Measurements from ENCODE around the gene CD44.

CD44 gene

DNA sequence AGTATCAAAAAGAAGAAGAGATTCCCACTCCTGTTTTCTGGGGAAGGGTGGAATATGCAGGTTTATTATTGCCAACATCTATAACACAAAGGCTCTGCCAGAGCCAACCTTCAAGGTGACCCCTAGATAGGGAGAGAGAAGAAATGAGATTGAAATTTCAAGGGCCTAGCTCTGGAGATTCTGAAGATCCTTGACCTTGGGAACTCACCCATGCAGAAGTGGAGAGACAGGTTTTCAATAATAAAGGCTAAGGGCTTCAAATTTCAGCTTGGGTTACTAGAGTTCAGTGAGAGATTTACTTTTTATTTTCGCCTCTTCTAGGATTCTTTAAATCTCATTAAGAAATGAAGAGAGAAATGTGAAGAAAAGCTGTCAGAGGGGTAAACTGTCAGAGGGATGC lies 98.4 kb downstream of the CD44 start:
- no peak for DNase-seq (ENCODE audit: low read depth in 2 of 2)

DNA sequence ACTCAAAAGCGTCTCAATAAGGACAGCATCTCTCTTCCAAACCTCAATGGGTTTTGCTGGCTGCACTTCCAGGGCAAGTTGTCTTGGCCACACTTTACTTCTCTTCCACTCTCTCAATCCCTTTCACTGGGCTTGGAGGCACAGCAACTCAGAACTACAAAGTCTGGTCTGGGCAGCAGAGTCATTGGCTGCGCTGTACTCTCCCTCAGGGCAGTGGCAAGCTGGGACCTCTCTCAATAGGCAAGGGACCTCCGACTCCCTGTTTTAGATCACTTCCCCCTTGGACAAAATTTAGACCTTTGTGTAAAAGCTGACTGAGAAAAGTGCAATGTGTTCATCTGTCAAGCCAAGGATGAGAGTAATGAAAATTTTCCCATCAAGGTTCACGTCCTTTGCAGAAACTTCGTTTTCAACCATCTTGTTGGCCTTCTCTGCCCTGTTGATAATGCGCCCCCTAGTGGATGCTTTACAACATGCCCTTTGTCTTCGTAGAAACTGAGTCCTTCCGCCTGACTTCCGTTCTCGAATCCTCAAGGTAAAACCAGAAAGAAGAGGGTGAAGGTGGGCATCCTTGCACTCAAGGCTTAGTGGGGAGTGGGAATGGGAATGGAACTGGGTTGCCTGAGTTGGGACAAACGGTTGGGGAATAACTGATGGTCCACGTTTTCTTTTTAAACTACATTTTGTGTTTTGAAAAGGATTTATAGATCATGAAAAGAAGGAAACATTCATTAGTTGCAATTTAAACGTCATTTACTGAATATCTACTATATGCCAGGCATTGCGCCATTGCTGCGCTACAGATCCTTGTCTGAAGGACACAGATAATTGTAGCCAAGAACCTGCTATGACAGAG lies 99.1 kb downstream of the CD44 start:
- DNase-seq (ENCODE audit: low read depth in 2 of 2): peak; percentile 45 to 50

DNA sequence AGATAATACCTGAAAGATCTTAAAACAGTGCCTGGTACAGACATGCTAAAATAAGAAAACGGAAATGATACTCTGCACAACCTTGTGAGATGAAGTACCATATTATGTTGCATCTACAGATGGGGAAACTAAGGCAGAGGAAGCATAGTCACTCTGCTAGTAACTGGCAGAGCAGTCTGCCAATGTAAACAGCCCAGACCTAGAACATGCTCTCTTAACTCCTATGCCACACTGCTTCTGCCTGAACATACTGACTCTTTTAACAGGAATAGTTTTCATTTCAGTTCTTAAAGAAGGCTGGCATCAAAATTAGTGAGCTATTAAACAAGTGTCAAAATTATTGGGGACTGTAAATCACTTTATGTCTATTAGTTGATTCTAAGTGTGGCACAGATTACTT lies 99.9 kb downstream of the CD44 start:
- no peak for DNase-seq (ENCODE audit: low read depth in 2 of 2)

DNA sequence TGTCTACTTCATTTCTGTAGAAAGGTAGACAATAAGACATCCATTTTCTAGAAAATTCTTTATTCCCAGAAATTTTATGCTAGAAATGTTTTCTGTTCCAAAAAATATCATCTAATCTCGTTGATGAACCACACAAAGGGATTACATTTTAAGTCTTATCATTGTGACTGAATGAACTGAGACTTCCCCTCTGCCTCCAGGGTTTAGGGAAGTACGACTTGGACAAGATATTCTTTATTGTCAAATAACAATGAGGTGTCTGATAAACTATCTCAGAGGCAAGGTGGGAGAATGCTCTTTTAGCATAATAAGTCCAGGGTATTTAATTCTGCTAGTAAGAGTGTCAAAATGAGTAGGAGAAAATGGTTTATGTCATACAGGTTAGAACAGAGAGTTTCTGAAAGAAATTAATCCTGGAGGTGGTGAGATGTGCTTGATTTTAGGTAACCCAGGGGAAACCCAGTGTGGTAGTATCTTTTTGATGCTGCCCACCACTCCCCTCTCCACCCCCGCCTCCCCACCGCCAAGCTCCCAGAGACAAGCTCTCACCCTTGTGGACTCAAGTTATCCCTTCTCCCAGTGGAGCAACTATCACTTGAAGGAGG lies 100.6 kb downstream of the CD44 start:
- no peak for DNase-seq (ENCODE audit: low read depth in 2 of 2)

DNA sequence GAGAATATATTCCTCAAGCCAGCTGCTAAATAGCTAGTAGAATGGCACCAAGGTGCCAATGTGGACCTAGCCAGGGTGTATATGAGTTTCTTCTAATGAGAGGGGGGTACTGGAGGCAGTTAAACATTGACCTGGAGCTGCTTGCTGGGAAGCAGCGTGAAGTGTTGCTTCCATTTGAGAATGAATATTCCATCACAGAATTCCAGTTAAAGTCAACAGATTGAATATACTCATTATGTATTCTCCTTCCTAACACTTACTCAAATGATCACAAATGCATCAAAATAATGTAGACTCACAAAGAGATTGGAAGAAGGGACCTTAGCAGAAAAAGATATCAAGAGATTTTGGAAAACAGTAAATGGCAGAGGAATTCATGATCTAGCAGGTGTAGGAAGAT lies 102.1 kb downstream of the CD44 start:
- DNase-seq (ENCODE audit: low read depth in 2 of 2): no peak

DNA sequence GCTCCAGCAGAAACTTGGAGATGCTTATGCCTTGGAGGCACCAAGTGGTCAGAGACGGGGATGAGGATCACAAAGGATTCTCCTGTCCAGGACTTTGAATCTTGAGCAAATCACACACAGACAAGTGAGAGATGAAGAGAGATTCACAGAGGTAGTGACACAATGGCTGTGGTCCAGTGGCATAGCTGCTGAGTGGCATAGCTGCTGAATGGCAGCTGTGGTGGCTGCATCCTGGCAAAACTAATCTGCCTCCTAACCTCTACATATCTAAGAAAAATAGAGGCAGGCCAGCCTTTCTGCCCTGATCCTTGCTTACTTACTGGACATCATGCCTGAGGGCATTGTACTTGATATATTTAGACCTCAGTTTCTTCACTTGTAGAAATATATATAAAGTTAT lies 102.6 kb downstream of the CD44 start:
- DNase-seq (ENCODE audit: low read depth in 2 of 2): no peak

DNA sequence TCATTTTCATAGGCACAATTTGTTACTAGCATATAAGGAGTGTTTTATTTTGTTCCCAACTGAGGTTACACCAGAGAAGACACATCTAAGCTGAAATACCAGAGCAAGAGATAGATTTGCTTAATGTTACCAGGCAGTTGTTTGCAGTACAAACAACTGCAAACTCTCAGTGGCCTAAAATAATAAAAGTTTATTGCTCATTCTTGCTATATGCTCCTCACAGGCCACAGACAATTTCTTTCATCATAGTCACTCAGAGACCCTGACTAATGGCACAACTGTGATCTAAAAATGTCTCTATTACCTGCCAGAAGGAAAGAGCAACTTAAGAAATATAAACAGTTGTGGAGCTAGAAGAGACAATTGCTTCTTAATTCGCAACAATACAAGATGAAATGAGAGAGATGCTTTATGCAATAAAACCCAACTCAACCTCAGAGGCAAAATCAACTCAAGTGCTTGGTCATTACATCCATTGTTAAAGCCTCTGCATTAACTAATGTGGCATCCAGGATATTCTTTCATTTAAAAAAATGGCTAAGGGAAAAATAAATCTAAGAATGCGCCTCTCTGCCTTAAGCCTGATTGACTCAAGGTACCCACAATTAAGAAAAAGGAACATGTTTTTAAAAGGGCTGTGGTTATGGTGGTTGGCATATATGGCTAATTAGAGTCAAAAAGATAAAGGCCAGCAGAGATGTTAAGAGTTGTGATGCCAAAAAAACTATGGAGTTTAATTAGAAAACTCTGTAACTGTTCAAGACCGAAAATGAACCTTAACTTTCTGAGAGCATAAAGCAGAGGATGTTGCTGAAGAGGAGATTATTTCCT lies 103.7 kb downstream of the CD44 start:
- no peak for DNase-seq (ENCODE audit: low read depth in 2 of 2)

DNA sequence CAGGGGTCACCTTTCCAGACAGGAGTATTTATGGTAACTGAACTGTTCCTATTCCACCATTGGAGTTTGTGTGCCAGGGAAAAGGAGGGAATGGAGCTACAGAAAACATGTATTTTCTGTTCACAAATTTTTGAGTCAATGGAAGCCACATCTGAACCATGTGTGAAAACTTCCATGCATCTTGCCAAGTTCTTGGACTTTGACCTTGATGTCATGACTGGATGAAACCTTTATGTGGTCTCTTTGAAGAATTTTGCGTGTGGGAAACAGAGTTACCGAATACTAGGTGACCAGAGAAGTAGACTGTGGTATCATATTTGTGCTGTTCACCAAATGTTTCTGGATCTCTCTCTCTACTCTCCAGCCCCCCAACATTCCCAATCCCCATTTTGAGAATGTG lies 104.8 kb downstream of the CD44 start:
- DNase-seq (ENCODE audit: low read depth in 2 of 2): no peak

DNA sequence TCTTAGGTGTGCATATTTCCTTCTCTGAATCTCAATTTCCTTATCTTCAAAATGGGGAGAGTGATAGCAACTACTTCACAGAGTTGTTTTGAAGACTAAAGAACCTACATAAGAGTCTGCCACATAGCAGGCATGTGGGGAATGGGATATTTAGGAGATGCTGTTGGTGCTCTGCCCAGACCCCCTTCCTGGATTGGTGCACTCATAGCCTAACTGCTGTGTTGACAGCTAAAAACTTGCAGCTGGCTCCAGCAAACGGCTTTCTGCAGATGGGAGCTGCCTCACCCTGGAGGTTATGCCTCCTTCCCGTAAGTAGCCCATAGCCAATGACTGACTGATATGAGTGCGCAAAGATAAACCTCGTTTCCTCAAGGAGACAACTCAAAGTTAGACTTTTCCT lies 106.1 kb downstream of the CD44 start:
- no peak for DNase-seq (ENCODE audit: low read depth in 2 of 2)

DNA sequence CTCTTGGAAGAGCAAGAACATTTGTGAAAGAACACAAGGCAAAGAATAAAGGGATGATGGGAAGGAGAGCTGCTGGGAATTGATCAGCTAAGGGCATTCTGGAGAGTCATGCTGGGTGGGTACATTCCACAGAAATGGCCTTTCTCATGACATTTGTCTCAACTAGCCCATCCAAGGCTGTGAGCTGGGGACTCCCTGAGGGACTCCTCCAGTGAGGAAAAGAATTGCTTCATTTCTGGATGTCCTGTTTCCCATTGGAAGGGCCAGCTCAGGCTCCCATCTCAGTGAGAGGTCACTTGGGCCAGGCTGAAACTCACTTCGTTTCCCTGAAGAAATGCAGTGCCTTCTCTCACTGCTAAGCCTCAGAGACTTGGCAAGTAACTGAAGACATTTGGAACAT lies 106.8 kb downstream of the CD44 start:
- no peak for DNase-seq (ENCODE audit: low read depth in 2 of 2)

DNA sequence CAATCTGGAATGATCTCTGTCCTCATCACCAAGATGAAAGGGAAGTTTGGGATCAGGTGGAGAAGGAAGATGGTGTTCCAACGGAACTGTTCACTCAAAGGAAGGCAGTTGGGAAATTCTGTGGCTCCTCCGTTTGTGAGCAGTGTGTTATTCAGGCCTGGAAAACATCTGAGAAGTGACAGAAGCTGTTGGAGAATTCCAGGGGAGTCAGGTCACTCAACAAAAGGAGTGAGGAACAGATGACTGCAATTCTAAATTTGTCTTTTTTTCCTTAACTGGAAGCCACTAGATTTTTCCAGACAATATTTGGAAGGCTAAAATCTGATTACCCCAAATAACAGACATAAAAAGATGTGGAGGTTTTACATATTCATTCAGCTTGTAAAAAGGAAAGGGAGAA lies 107.8 kb downstream of the CD44 start:
- DNase-seq (ENCODE audit: low read depth in 2 of 2): no peak

DNA sequence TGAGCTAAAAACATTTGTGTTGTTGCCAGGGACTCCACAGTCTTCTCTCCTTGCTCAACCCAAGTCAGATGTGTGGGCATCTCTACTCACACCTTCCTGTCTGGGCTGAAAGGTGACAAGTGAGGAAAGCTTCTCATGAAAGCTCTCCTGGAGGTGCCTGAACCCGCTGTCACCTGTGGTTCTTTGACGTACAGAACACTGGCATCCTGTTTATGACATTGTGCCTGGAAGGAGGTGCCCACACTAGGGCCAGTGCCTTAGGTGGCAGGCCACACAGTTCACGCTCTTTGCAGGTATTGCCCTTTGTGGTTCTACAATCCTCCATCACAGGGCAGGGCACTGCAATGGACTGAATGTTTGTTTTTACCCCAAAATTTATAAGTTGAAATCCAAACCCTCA lies 108.5 kb downstream of the CD44 start:
- DNase-seq (ENCODE audit: low read depth in 2 of 2): no peak

DNA sequence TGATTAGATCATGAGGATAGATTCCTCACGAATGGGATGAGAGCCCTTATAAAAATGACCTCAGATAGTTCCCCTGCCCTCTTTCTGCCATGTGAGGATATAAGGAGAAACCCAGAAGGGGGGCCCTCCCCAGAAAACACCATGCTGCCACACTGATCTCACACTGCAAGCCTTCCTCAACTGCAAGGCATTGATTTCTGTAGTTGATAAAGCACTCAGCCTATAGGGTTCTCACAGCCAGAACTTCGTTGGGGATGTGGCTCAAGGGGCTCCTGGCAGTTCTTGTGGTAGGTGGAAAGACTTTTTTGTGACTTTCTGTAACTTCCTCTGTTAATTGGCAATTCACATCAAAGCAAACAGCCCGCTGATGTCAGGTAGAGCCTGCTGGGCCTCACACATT lies 108.9 kb downstream of the CD44 start:
- no peak for DNase-seq (ENCODE audit: low read depth in 2 of 2)

DNA sequence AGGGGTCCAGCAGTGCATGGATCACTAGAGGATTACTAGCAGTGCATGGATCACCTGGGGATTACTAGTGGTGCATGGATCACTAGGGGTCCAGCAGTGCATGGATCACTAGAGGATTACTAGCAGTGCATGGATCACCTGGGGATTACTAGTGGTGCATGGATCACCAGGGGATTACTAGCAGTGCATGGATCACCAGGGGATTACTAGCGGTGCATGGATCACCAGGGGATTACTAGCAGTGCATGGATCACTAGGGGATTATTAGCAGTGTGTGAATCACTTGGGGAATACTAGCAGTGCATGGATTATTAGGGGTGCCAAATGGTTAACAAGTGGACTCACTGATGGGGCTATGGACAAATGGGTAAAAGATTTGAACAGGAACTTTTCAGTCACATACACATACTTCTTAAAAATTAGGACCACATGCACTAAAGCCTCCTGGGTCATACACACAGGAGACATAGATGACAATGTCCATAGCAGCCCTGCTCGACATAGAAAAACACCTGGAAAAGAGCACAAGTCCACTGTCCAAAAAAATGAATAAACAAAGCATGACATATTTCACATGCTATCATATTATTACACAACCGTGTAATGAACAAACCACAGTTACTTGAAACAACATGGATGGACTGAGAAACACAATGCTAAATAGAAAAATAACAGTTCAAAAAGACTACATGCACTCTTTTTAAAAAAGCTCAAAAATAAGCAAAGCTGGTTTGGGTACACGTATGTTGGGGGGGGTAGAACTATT lies 109.8 kb downstream of the CD44 start:
- no peak for DNase-seq (ENCODE audit: low read depth in 2 of 2)

DNA sequence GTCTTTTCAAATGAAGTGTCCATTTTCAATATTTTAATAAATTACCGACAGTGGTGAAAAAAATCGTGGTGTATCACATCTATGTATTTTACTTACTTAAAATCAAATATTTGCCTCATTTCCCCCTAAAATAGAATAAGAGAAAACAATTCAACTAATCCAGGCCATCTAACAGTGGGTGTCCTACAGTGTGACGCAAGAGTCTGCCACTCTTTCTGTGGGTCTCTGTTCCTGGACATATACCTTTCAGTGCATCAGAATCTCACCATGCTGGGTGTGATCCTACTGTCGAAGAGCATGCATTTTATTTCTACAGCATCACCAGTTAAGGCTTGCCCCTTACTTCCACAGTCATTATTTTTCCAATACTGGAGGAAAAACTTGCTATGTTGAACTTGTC lies 111.2 kb downstream of the CD44 start:
- DNase-seq (ENCODE audit: low read depth in 2 of 2): no peak

DNA sequence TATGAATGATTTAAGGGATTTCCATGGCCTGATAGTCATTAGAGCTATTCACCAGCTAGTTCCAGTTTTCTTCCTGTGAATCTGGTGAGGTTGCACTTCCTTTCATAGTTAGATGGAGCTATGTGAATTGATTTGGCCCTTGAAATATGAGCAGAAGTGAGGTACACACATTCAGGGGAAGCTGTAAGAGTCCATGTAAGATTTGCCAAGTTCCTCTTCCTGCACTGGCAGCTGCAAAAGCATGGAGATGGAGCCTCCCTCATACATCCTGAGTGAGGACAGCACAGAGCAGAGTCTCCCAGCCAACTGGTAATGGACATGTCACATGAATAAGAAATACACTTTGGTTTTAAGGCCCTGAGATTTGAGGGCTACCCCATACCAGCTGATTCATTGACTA lies 111.7 kb downstream of the CD44 start:
- no peak for DNase-seq (ENCODE audit: low read depth in 2 of 2)

DNA sequence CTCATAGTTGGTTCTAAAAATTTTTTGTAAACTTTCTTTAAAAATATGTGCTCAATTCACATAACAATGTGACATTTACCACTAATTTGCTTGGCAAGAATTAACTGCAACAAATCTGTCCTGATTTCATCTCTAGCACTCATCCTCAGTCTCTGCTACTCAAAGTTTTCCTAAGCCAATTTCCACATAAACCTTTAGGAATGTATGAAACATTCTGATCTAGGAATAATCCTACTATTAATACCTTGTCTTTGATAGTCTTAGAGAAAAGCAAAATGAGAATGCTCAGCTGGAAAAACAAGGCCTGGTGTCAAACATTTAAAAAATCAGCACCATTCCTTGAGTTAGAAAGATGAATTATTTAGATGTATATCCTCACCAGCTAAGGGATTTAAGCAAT lies 114.3 kb downstream of the CD44 start:
- no peak for DNase-seq (ENCODE audit: low read depth in 2 of 2)

DNA sequence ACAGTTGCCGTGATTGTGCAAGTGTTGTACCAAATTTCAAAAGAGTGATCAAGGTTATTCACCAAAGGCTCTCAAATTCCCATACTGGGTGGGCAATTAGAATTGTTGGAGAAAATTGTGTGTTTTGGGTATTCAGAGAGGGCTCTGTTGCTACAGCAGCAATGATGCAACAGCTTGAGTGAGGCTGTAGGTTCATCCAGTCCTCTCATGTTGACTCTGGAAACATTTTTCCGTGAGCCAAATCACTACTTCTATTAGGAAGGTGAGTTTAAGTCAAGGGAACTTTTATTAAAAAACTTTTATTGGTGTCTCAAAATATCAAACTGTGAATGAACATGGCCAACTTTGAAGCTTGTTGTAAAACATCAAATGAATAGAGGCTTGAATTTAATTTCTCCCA lies 116.5 kb downstream of the CD44 start:
- DNase-seq (ENCODE audit: low read depth in 2 of 2): no peak

DNA sequence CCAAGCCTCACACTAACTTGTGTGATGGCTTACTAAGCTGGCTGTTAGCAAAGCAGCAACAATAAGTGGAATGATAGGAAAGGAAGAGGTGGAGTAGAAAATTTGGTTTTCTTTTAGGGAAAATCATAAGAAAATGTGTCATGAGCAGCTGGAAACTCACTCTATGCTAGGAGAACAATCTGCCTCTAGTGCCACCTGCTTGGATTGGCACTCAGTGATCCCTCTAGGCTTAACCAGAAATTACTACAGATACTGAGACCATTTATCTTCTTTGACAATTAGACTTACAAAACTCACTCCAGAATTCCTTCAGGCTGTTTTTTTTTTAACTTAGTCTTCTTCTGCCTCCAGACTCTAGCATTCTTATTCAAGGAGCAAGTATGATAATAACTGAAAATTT lies 117.3 kb downstream of the CD44 start:
- DNase-seq (ENCODE audit: low read depth in 2 of 2): no peak

DNA sequence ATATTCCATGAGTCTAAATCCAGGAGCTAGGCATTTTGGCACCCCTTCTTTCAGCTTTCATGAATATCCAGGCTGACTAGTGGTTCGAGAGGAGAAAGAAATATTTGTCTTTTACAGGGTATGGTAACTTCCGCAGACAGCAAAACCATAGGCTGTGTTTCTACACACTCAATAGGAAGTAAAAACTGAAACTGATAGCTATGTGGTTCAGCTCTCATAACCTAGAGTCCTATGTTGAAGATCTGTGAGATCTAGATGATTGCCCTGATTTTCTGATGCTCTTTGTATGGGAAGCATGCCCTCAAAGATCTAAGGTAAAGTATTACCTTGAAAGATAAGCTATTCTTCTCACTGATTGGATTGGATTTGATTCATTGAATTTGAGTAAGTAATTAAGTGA lies 118.3 kb downstream of the CD44 start:
- no peak for DNase-seq (ENCODE audit: low read depth in 2 of 2)

DNA sequence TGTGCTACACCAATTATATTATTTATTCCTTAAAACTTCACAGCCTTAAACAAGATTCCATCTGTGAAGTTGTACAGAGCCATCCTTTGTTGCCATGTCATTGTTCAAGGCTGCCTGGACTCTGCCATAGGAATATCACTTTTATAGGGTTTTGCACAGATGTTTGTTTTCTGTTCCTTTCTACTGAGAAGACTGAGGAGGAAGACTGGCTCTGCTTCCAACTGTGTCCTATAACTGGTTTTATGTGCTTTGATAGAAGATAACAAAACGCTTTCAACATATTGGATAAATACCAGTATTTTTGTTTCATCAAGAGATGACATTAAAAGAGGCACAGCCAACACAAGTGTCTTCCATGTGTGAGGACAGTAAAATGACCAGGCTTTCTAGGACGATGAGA lies 120.6 kb downstream of the CD44 start:
- DNase-seq (ENCODE audit: low read depth in 2 of 2): no peak

DNA sequence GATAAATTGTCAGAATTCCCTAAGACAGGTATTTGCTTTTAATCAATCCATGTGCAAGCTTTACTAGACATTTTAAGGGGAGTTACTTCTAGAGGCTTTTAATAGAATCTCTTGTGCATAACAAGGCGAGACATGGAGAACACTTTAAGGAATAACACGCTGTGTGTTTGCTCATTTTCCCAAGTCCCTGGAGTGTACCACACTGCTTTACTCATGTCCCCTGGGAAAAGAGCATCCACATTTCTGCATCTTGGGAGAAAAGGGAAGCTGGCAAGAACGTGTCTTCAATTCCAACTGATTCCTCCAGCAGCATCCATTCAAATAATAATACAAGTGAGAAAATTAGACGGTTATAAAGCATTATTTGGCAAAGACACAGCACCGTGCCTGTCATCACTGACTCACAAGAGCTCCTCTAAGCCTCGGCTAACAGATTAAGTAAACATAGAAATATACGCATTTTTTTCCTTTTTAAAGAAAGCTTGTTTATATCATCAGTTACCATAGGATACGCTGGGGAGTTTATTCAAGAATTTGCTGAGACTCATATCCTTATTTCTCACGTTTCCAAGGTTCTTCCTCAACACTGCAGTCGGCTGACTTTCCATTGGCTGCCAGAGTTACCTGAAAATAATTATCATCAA lies 121.5 kb downstream of the CD44 start:
- DNase-seq (ENCODE audit: low read depth in 2 of 2): no peak
